Liver (tissue), 9 donors: Measurements from ENCODE around the gene S100G. TPM values are rescaled to one million over a fixed set of nuclear protein-coding genes. Genes with fewer than 3 reads are reported as not detected.

Experiments used
- DNase-seq: peaks from one replicate; pipeline ENCODE4 v3.0.0-alpha.2; 2017; ENCODE audit warnings: low spot score
- H3K27ac ChIP-seq, 2 donors: one replicate each; pipeline ENCODE4 v1.7.0; 2013; ENCODE audit warnings: inconsistent platforms in 2 of 2, low read length in 2 of 2, control low read depth in 1 of 2, low read depth in 1 of 2, mild to moderate bottlenecking in 1 of 2
- H3K27me3 ChIP-seq, 4 donors: one replicate each; pipeline versions ENCODE4 v1.6.1 to v1.7.0; 2013; ENCODE audit warnings: low read length in 3 of 4, inconsistent platforms in 1 of 4, mild to moderate bottlenecking in 1 of 4, moderate library complexity in 1 of 4; ENCODE audit not compliant: control insufficient read depth in 4 of 4, insufficient read depth in 4 of 4
- H3K36me3 ChIP-seq, 4 donors: one replicate each; pipeline versions ENCODE4 v1.6.1 to v1.7.0; 2013; ENCODE audit warnings: low read length in 3 of 4, mild to moderate bottlenecking in 3 of 4, low read depth in 1 of 4, moderate library complexity in 1 of 4; ENCODE audit not compliant: control insufficient read depth in 4 of 4, insufficient read depth in 3 of 4
- H3K4me1 ChIP-seq, 4 donors: one replicate each; pipeline versions ENCODE4 v1.6.1 to v1.7.0; 2013; ENCODE audit warnings: low read length in 3 of 4, mild to moderate bottlenecking in 3 of 4, moderate library complexity in 1 of 4; ENCODE audit not compliant: control insufficient read depth in 4 of 4, insufficient read depth in 4 of 4
- H3K4me3 ChIP-seq, 3 donors: one replicate each; pipeline versions ENCODE4 v1.6.1 to v1.7.0; 2013; ENCODE audit warnings: low read length in 3 of 3, control low read depth in 1 of 3, low read depth in 1 of 3, mild to moderate bottlenecking in 1 of 3
- H3K9ac ChIP-seq, 2 donors: one replicate each; pipeline ENCODE4 v1.7.0; 2013; ENCODE audit warnings: low read length in 2 of 2, mild to moderate bottlenecking in 2 of 2, moderate library complexity in 2 of 2, control low read depth in 1 of 2, low read depth in 1 of 2
- H3K9me3 ChIP-seq, 4 donors: one replicate each; pipeline versions ENCODE4 v1.6.1 to v1.7.0; 2013; ENCODE audit warnings: low read length in 3 of 4; ENCODE audit not compliant: control insufficient read depth in 4 of 4
- EGR1 ChIP-seq, 2 donors: IDR thresholded peaks; 2 replicates each; pipeline ENCODE4 v1.6.1; 2016 to 2018; ENCODE audit warnings: antibody characterized with exemption in 2 of 2, low read depth in 2 of 2
- FOXA1 ChIP-seq: IDR thresholded peaks from 2 replicates; pipeline ENCODE4 v1.6.1; 2016; ENCODE audit warnings: antibody characterized with exemption
- FOXA2 ChIP-seq: IDR thresholded peaks from 2 replicates; pipeline ENCODE4 v1.6.1; 2016; ENCODE audit warnings: antibody characterized with exemption
- GABPA ChIP-seq, 2 donors: IDR thresholded peaks in 1 of 2; conservative IDR thresholded peaks in 1 of 2; 2 replicates each; pipeline ENCODE4 v1.6.1; 2016; ENCODE audit warnings: antibody characterized with exemption in 2 of 2, mild to moderate bottlenecking in 1 of 2, moderate library complexity in 1 of 2
- HNF4A ChIP-seq, 2 donors: conservative IDR thresholded peaks; 2 replicates each; pipeline ENCODE4 v1.6.1; 2016; ENCODE audit warnings: antibody characterized with exemption in 2 of 2, mild to moderate bottlenecking in 2 of 2
- HNF4G ChIP-seq: IDR thresholded peaks from 2 replicates; pipeline ENCODE4 v1.6.1; 2016; ENCODE audit warnings: antibody characterized with exemption
- JUND ChIP-seq, 2 donors: IDR thresholded peaks; 2 replicates each; pipeline ENCODE4 v1.6.1; 2016; ENCODE audit warnings: antibody characterized with exemption in 2 of 2
- MAX ChIP-seq: IDR thresholded peaks from 2 replicates; pipeline ENCODE4 v1.6.1; 2016; ENCODE audit warnings: antibody characterized with exemption
- NR2F2 ChIP-seq: IDR thresholded peaks from 2 replicates; pipeline ENCODE4 v1.6.1; 2016; ENCODE audit warnings: antibody characterized with exemption
- RAD21 ChIP-seq, 2 donors: IDR thresholded peaks; 2 replicates each; pipeline ENCODE4 v1.6.1; 2016; ENCODE audit warnings: antibody characterized with exemption in 2 of 2, mild to moderate bottlenecking in 2 of 2
- REST ChIP-seq: IDR thresholded peaks from 2 replicates; pipeline ENCODE4 v1.6.1; 2016; ENCODE audit warnings: antibody characterized with exemption, mild to moderate bottlenecking
- RXRA ChIP-seq, 2 donors: IDR thresholded peaks; 2 replicates each; pipeline ENCODE4 v1.6.1; 2017 to 2018; ENCODE audit warnings: antibody characterized with exemption in 2 of 2, mild to moderate bottlenecking in 1 of 2
- SP1 ChIP-seq: IDR thresholded peaks from 2 replicates; pipeline ENCODE4 v1.6.1; 2018; ENCODE audit warnings: antibody characterized with exemption, mild to moderate bottlenecking
- TAF1 ChIP-seq: conservative IDR thresholded peaks from 2 replicates; pipeline ENCODE4 v1.6.1; 2016; ENCODE audit warnings: antibody characterized with exemption, mild to moderate bottlenecking
- YY1 ChIP-seq: IDR thresholded peaks from 2 replicates; pipeline ENCODE4 v1.6.1; 2016; ENCODE audit warnings: antibody characterized with exemption, mild to moderate bottlenecking
- ZBTB33 ChIP-seq: IDR thresholded peaks from 2 replicates; pipeline ENCODE4 v1.6.1; 2016; ENCODE audit warnings: antibody characterized with exemption
- WGBS: extraction: QIAGEN DNeasy Blood & Tissue Kit; methylation state at CpG from one replicate; pipeline ENCODE4 v1.1.7; 2013; 5-methylcytosine and 5-hydroxymethylcytosine counted together
- polyA plus RNA-seq, 2 donors: library from polyadenylated mRNA; stranded (reverse) in 1 of 2; unstranded in 1 of 2; fragments of 200-250 nt in 1 of 2; fragments of >200 nt in 1 of 2; fragmentation: Nextera tagmentation in 1 of 2; extraction: Ambion mirVana in 1 of 2; gene quantifications; one replicate each; pipeline versions ENCODE4 v1.2.1 to v1.2.3, GENCODE V29; 2013 to 2015
- total RNA-seq, 2 donors: library from RNA; depleted of rRNA; stranded (reverse); fragments of >200 nt; gene quantifications; one replicate each; pipeline ENCODE4 v1.2.3, GENCODE V29; 2014
- TF ChIP-seq, protein P1 (sequence below): IDR thresholded peaks from 2 replicates; pipeline ENCODE4 v1.6.1; 2016; ENCODE audit warnings: antibody characterized with exemption
- TF ChIP-seq, protein P2 (sequence below): fragments of 150-350 bp; IDR thresholded peaks from 2 replicates; pipeline ENCODE4 v1.5.1; 2017; ENCODE audit warnings: improper control_type of control experiment, low read depth, low read length; ENCODE audit not compliant: missing input control
- donor health status: healthy.
- donor health status: healthy.
- donor health status: healthy.
- donor health status: healthy.
- donor health status: healthy.

S100G gene
- total and polyA plus RNA-seq, 4 donors: not detected

- no peak overlapping the region for H3K27ac ChIP-seq
- H3K4me1 ChIP-seq: peaks cover 0 to 7% (median 4%) of the 10 kb centered on the region in 4 donors
- H3K36me3 ChIP-seq: peaks cover 0 to 7% (median 3%) of the 10 kb centered on the region in 4 donors
- no peak overlapping the region for H3K4me3 ChIP-seq
- H3K9ac ChIP-seq: no peak overlapping the region
- WGBS: 61% methylated on average over 7 of the region's 7 CpGs
- no peaks in the 10 kb centered on the region for H3K27me3 ChIP-seq
- DNase-seq: no peak
- no peak for TF ChIP-seq NR2F2
- peak; percentile 25 for TF ChIP-seq REST
- no peak for TF ChIP-seq FOXA2
- TF ChIP-seq MAX: no peak
- TF ChIP-seq SP1: peak; percentile 52
- TF ChIP-seq, protein P1, sequence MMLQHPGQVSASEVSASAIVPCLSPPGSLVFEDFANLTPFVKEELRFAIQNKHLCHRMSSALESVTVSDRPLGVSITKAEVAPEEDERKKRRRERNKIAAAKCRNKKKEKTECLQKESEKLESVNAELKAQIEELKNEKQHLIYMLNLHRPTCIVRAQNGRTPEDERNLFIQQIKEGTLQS: no peak
- TF ChIP-seq, protein P2, sequence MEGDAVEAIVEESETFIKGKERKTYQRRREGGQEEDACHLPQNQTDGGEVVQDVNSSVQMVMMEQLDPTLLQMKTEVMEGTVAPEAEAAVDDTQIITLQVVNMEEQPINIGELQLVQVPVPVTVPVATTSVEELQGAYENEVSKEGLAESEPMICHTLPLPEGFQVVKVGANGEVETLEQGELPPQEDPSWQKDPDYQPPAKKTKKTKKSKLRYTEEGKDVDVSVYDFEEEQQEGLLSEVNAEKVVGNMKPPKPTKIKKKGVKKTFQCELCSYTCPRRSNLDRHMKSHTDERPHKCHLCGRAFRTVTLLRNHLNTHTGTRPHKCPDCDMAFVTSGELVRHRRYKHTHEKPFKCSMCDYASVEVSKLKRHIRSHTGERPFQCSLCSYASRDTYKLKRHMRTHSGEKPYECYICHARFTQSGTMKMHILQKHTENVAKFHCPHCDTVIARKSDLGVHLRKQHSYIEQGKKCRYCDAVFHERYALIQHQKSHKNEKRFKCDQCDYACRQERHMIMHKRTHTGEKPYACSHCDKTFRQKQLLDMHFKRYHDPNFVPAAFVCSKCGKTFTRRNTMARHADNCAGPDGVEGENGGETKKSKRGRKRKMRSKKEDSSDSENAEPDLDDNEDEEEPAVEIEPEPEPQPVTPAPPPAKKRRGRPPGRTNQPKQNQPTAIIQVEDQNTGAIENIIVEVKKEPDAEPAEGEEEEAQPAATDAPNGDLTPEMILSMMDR: no peak
- TF ChIP-seq JUND (IDR thresholded peaks at IDR 0.05): peak in 1 of 2 donors; percentile 11
- TF ChIP-seq RXRA (IDR thresholded peaks at IDR 0.05): peak; percentile 40 to 62
- TF ChIP-seq RAD21 (IDR thresholded peaks at IDR 0.05): no peak
- no peak for TF ChIP-seq FOXA1
- no peak for TF ChIP-seq TAF1
- peak; percentile 24 for TF ChIP-seq HNF4G
- no peak for TF ChIP-seq GABPA (IDR thresholded peaks at IDR 0.05 in 1 of 2, conservative IDR thresholded peaks at IDR 0.05 in 1 of 2)
- no peak for TF ChIP-seq ZBTB33
- TF ChIP-seq YY1: peak; percentile 76
- peak; percentile 64 to 71 for TF ChIP-seq HNF4A (conservative IDR thresholded peaks at IDR 0.05)
- no peak for TF ChIP-seq EGR1 (IDR thresholded peaks at IDR 0.05; ENCODE audit: low read depth in 2 of 2)
- H3K9me3 ChIP-seq: no peaks in the 10 kb centered on the region
Observed at GRCh38 chrX:16683007-16683664, 33.2 kb downstream of the S100G start.
